OCI-LY1 (cell line): ENCODE results near the gene KCNB1.
"Not testable (repeated sequence)": the region's sequence is repeated elsewhere in the genome, so short reads cannot be mapped to it uniquely, and the experiment has no call there.

ENCODE experiments used
- H2AFZ ChIP-seq: fragments of 200-600 bp; sonication (generic), shearing (Covaris generic); 2 replicates; pipeline ENCODE4 v1.6.0; 2014; ENCODE audit warnings: antibody characterized with exemption, mild to moderate bottlenecking, low read length
- H3F3A ChIP-seq: fragments of 200-600 bp; sonication (generic), shearing (Covaris generic); 2 replicates; pipeline ENCODE4 v1.6.0; 2014; ENCODE audit warnings: mild to moderate bottlenecking, antibody characterized with exemption, low read length, moderate library complexity; ENCODE audit not compliant: insufficient read depth
- H3K27ac ChIP-seq: fragments of 200-600 bp; sonication (generic); 2 replicates; pipeline ENCODE4 v1.5.1; 2014; ENCODE audit warnings: low read length, mixed run types, mild to moderate bottlenecking, low read depth; ENCODE audit not compliant: poor library complexity, severe bottlenecking
- H3K27me3 ChIP-seq: fragments of 200-600 bp; sonication (generic); 2 replicates; pipeline ENCODE4 v1.6.0; 2014; ENCODE audit warnings: antibody characterized with exemption, mild to moderate bottlenecking, low read length, moderate library complexity; ENCODE audit not compliant: insufficient read depth
- H3K36me3 ChIP-seq: fragments of 200-600 bp; sonication (generic); 2 replicates; pipeline ENCODE4 v1.6.1; 2014; ENCODE audit warnings: mild to moderate bottlenecking, antibody characterized with exemption, low read length, moderate library complexity, mixed read lengths; ENCODE audit not compliant: insufficient read depth
- H3K4me1 ChIP-seq: fragments of 200-600 bp; sonication (generic); 2 replicates; pipeline ENCODE4 v1.5.1; 2014; ENCODE audit warnings: mild to moderate bottlenecking, low read length, moderate library complexity; ENCODE audit not compliant: insufficient read depth, severe bottlenecking
- H3K4me2 ChIP-seq: fragments of 200-600 bp; sonication (generic), shearing (Covaris generic); 2 replicates; pipeline ENCODE4 v1.6.1; 2014; ENCODE audit warnings: low read length
- H3K4me3 ChIP-seq: fragments of 200-600 bp; sonication (generic); 2 replicates; pipeline ENCODE4 v1.5.1; 2014; ENCODE audit warnings: low read length, low read depth, mild to moderate bottlenecking, mixed read lengths; ENCODE audit not compliant: poor library complexity, severe bottlenecking
- H3K79me2 ChIP-seq: fragments of 200-600 bp; shearing (Covaris generic); 2 replicates; pipeline ENCODE4 v1.6.1; 2016; ENCODE audit warnings: mixed run types, low read length, mixed read lengths; ENCODE audit not compliant: insufficient read depth
- H3K9ac ChIP-seq: fragments of 200-600 bp; sonication (generic), shearing (Covaris generic); 2 replicates; pipeline ENCODE4 v1.6.1; 2014; ENCODE audit warnings: mild to moderate bottlenecking, low read length, mixed read lengths
- H3K9me2 ChIP-seq: fragments of 200-600 bp; sonication (generic), shearing (Covaris generic); 2 replicates; pipeline ENCODE4 v1.6.1; 2014; ENCODE audit warnings: low read depth, mild to moderate bottlenecking, low read length, mixed read lengths
- H3K9me3 ChIP-seq: fragments of 200-600 bp; shearing (Covaris generic); 2 replicates; pipeline ENCODE4 v1.6.1; 2014; ENCODE audit warnings: low read length, mixed read lengths
- H4K20me1 ChIP-seq: fragments of 200-600 bp; sonication (generic), shearing (Covaris generic); 2 replicates; pipeline ENCODE4 v1.6.0; 2016; ENCODE audit warnings: mild to moderate bottlenecking, low read length; ENCODE audit not compliant: insufficient read depth
- EZH2 ChIP-seq: fragments of 200-600 bp; sonication (generic), shearing (Covaris generic); IDR thresholded peaks from 2 replicates; pipeline ENCODE4 v1.8.0; 2017; ENCODE audit warnings: borderline replicate concordance, mixed run types, mild to moderate bottlenecking, antibody characterized with exemption, low read length, moderate library complexity, mixed read lengths
- TF ChIP-seq, protein P1 (sequence below): fragments of 200-600 bp; sonication (generic), shearing (Covaris generic); IDR thresholded peaks from 2 replicates; pipeline ENCODE4 v1.5.1; 2017; ENCODE audit warnings: mild to moderate bottlenecking, antibody characterized with exemption, low read length, moderate library complexity, mixed read lengths

The KCNB1 gene

DNA sequence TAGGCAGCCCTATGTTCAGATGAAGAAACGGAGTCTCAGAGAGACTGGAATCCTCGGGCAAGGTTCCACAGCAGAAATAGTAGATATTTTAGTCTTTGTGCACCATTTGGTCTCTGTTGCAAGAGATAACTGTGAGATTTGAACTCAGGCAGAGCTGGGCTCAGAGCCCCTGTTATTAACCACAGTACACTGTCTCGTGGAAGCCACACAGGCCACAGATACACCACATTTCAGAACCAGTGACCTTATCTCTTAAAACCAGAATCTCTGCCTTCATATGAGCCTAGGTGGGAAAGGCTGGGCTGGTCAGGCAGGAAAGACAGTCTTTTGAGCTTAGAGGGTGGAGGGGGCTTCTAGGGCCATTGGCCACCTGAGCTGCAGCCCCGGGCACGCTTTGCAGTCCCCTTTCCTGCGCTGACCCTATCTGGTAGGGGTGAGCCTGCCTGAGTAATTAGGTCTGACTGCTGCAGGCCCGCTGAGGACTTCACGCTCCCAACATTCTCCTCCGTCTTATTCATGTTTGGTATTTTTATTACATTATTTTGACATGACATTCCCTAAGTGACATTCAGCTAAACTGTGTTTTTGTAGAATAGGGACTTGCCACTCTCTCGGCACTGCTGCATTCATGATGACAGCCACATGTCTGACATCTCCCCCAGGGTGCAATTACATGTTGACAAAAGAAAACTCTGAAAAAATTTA, 71.1 kb downstream of the KCNB1 start:
- no peak overlapping the region for H3K9ac ChIP-seq
- no peak overlapping the region for H3K27ac ChIP-seq
- H3K36me3 ChIP-seq: no peaks in the 10 kb centered on the region
- H3F3A ChIP-seq: no peaks in the 10 kb centered on the region
- no peaks in the 10 kb centered on the region for H3K4me1 ChIP-seq
- H3K9me2 ChIP-seq: no peaks in the 10 kb centered on the region
- H3K79me2 ChIP-seq: no peaks in the 10 kb centered on the region
- no peaks in the 10 kb centered on the region for H3K9me3 ChIP-seq
- H3K4me2 ChIP-seq: no peak overlapping the region
- H3K27me3 ChIP-seq: no peaks in the 10 kb centered on the region
- no peaks in the 10 kb centered on the region for H4K20me1 ChIP-seq
- no peak overlapping the region for H3K4me3 ChIP-seq
- TF ChIP-seq, protein P1, sequence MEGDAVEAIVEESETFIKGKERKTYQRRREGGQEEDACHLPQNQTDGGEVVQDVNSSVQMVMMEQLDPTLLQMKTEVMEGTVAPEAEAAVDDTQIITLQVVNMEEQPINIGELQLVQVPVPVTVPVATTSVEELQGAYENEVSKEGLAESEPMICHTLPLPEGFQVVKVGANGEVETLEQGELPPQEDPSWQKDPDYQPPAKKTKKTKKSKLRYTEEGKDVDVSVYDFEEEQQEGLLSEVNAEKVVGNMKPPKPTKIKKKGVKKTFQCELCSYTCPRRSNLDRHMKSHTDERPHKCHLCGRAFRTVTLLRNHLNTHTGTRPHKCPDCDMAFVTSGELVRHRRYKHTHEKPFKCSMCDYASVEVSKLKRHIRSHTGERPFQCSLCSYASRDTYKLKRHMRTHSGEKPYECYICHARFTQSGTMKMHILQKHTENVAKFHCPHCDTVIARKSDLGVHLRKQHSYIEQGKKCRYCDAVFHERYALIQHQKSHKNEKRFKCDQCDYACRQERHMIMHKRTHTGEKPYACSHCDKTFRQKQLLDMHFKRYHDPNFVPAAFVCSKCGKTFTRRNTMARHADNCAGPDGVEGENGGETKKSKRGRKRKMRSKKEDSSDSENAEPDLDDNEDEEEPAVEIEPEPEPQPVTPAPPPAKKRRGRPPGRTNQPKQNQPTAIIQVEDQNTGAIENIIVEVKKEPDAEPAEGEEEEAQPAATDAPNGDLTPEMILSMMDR: no peak
- no peak for TF ChIP-seq EZH2
- H2AFZ ChIP-seq: no peak overlapping the region

DNA sequence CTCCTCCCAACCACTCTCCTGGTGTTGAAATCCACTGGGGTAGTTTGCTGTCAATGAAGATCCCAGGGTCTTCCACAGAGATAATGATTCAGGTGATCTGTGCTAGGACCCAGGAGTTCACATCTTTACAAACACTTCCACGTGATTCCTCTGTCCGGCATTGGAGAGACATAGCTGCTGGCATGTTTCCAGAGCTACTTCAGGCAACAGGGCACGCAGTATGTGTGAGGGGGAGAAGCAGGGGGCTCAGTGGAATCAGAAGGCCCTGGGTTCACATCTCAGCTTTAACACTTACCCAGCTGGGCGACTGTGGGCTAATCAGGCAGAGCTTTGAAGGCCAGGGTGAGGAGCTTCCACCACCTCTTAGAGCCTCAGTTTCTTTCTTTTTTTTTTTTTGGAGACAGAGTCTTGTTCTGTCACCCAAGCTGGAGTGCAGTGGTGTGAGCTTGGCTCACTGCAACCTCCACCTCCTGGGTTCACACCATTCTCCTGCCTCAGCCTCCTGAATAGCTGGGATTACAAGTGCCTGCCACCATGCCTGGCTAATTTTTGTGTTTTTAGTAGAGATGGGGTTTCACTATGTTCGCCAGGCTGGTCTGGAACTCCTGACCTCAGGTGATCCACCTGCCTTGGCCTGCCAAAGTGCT, 72.4 kb downstream of the KCNB1 start:
- not testable (repeated sequence) for H3K4me3 ChIP-seq, H3K4me2 ChIP-seq, H3K27me3 ChIP-seq, H3K9ac ChIP-seq, H2AFZ ChIP-seq, H3K27ac ChIP-seq, H3F3A ChIP-seq, H3K9me3 ChIP-seq, H4K20me1 ChIP-seq, H3K36me3 ChIP-seq, H3K79me2 ChIP-seq, H3K9me2 ChIP-seq, H3K4me1 ChIP-seq

DNA sequence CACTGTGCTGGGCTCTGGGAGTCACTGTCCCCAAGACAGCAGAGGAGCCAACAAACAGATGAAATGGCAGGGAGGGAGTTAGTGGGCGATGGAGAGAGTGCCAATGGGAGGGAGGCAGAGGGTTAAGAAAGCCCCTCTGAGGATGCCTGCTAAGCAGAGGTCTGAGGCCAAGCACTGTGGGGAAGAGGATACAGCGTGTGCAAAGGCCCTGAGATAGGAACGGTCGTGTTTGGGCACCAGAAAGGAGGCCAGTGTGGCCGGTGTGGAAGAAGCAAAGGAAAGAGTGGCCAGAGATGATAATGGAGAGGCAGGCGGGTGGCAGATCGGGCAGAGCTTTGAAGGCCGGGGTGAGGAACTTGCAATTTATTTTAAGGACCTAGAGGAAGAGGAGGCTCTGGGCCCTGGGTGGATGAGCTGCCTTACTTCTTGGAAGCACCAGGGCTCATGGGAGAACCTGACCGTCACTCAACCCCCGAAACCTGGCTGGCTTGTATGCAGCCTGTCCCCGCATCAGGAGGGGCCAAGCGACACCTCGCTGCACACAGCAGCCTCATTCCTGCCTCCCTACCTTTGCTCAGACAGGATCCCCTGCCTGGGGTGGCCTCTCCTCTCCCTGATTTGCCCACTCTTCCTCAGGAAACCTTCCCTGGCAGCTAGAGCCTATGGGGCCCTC, 73.0 kb downstream of the KCNB1 start:
- Histone ChIP-seq H3K4me2 (no peak overlapping the region), H3K4me3 (no peak overlapping the region), H3K9me3 (no peaks in the 10 kb centered on the region), H3F3A (no peaks in the 10 kb centered on the region), H2AFZ (no peak overlapping the region), H3K27me3 (no peaks in the 10 kb centered on the region), H3K4me1 (no peaks in the 10 kb centered on the region), H3K9me2 (no peaks in the 10 kb centered on the region), H3K36me3 (no peaks in the 10 kb centered on the region), H3K27ac (no peak overlapping the region), H3K79me2 (no peaks in the 10 kb centered on the region), H3K9ac (no peak overlapping the region), H4K20me1 (no peaks in the 10 kb centered on the region)
- TF ChIP-seq, protein P1: no peak
- no peak for TF ChIP-seq EZH2
